Right lobe of liver (tissue), 6 donors: ENCODE data around the gene ZNF385B. TPM values are rescaled to one million over a fixed set of nuclear protein-coding genes. Genes with fewer than 3 reads are reported as not detected.

Experiments used
- ATAC-seq, 4 donors: fragments of 200-7000 bp; cut with Tn5 transposase; one replicate each; pipeline ENCODE4 v1.9.1; 2020; ENCODE audit warnings: mild to moderate bottlenecking in 4 of 4, moderate library complexity in 4 of 4
- DNase-seq, 3 donors: peaks; one replicate each; pipeline ENCODE4 v3.0.0-alpha.2; 2020
- H3K27ac ChIP-seq, 3 donors: fragments of 200-600 bp; one replicate each; pipeline ENCODE4 v1.8.0; 2022
- H3K27me3 ChIP-seq, 2 donors: fragments of 200-600 bp; one replicate each; pipeline ENCODE4 v1.8.0; 2022
- H3K36me3 ChIP-seq, 4 donors: fragments of 200-600 bp; sonication (generic) in 1 of 4; one replicate each; pipeline versions ENCODE4 v1.5.1 to v1.8.0; 2017 to 2022; ENCODE audit warnings: control low read depth in 1 of 4
- H3K4me1 ChIP-seq, 4 donors: fragments of 200-600 bp; sonication (generic) in 1 of 4; one replicate each; pipeline versions ENCODE4 v1.5.1 to v1.8.0; 2017 to 2022; ENCODE audit warnings: control low read depth in 1 of 4
- H3K4me3 ChIP-seq, 3 donors: fragments of 200-600 bp; one replicate each; pipeline ENCODE4 v1.8.0; 2022
- H3K9me3 ChIP-seq, 4 donors: fragments of 200-600 bp; sonication (generic) in 1 of 4; one replicate each; pipeline versions ENCODE4 v1.5.1 to v1.8.0; 2017 to 2022; ENCODE audit warnings: control low read depth in 1 of 4
- CTCF ChIP-seq, 4 donors: fragments of 200-600 bp in 3 of 4; fragments of 450-650 bp in 1 of 4; IDR thresholded peaks; one replicate each; pipeline versions ENCODE4 v1.5.1 to v1.8.0; 2016 to 2022; ENCODE audit warnings: antibody characterized with exemption in 4 of 4, mild to moderate bottlenecking in 2 of 4
- POLR2A ChIP-seq: fragments of 450-650 bp; IDR thresholded peaks from one replicate; pipeline ENCODE4 v1.6.1; 2017; ENCODE audit warnings: antibody characterized with exemption, mild to moderate bottlenecking
- WGBS: methylation state at CpG from one replicate; pipeline ENCODE4 v1.1.6; 2018; ENCODE audit warnings: low coverage, low lambda C conversion rate; ENCODE audit not compliant: insufficient coverage; ENCODE audit errors: missing lambda C conversion rate; 5-methylcytosine and 5-hydroxymethylcytosine counted together
- intact Hi-C, 2 donors: fragments of 100-400 bp; cut with DNase I; formaldehyde crosslinking; loops; one replicate each; pipeline versions ENCODE4 v1.11.2 to v1.14.1; 2022
- total RNA-seq, 6 experiments: library from RNA; depleted of rRNA in 2 of 6; stranded (reverse); fragments of >200 nt in 2 of 6; fragmentation: NEBNext Ultra II Directional in 3 of 6; extraction: Animal tissue kit (Norgen Biotek cat#: 25700) in 3 of 6; gene quantifications; one replicate each; pipeline versions ENCODE4 v1.1.0 to v1.2.4, GENCODE V29; 2016 to 2023
- donor health status: DM: no; HTN: yes; CAD: no.
- donor health status: DM: no; HTN: no; CAD: no.
- donor health status: DM: no; HTN: no; CAD: no.
- donor health status: DM: no; HTN: yes; CAD: no.
- donor health status: DM: no; HTN: yes; CAD: no.

The ZNF385B gene
- total RNA-seq, 6 experiments from 2014 or later, result 3.9 to 15.7 (median 5.9) TPM

GRCh38 chr2:179702912-179703311 lies 158.5 kb downstream of the ZNF385B start:
- ATAC-seq, result peak; percentile 65 to 85 (median 77)
- Histone ChIP-seq H3K9me3 (no peaks in the 10 kb centered on the region), H3K4me1 (peaks cover 0 to 7% (median 3%) of the 10 kb centered on the region in 4 donors), H3K27me3 (no peaks in the 10 kb centered on the region), H3K27ac (no peak overlapping the region), H3K4me3 (no peak overlapping the region), H3K36me3 (no peaks in the 10 kb centered on the region)
- TF ChIP-seq CTCF (IDR thresholded peaks at IDR 0.05), result no peak
- no peak for TF ChIP-seq POLR2A
- whole genome bisulfite sequencing, result 50% methylated on average over 1 of the region's 1 CpG
- no peak for DNase-seq
- intact Hi-C loops, result no loop called here

GRCh38 chr2:179701524-179702110 lies 159.8 kb downstream of the ZNF385B start:
- Histone ChIP-seq H3K27ac (no peak overlapping the region), H3K9me3 (no peaks in the 10 kb centered on the region), H3K36me3 (no peaks in the 10 kb centered on the region), H3K27me3 (no peaks in the 10 kb centered on the region), H3K4me3 (no peak overlapping the region), H3K4me1 (peaks cover 0 to 7% (median 3%) of the 10 kb centered on the region in 4 donors)
- DNase-seq (no peak), ATAC-seq (no peak)
- intact Hi-C loops, result no loop called here
- 65% methylated on average over 5 of the region's 5 CpGs for WGBS
- TF ChIP-seq POLR2A (no peak), CTCF (IDR thresholded peaks at IDR 0.05) (no peak)

GRCh38 chr2:179695486-179695885 lies 165.9 kb downstream of the ZNF385B start:
- Histone ChIP-seq H3K27ac (no peak overlapping the region), H3K4me3 (no peak overlapping the region), H3K27me3 (no peaks in the 10 kb centered on the region), H3K36me3 (no peaks in the 10 kb centered on the region), H3K9me3 (no peaks in the 10 kb centered on the region), H3K4me1 (no peaks in the 10 kb centered on the region)
- intact Hi-C loops, result no loop called here
- DNase-seq, result no peak
- no peak for ATAC-seq
- no peak for TF ChIP-seq CTCF (IDR thresholded peaks at IDR 0.05)
- no peak for TF ChIP-seq POLR2A
- WGBS, result 92% methylated on average over 1 of the region's 1 CpG

GRCh38 chr2:179694963-179695362 lies 166.4 kb downstream of the ZNF385B start:
- WGBS, result 50% methylated on average over 1 of the region's 1 CpG
- Histone ChIP-seq H3K27ac (no peak overlapping the region), H3K4me1 (no peaks in the 10 kb centered on the region), H3K36me3 (no peaks in the 10 kb centered on the region), H3K27me3 (no peaks in the 10 kb centered on the region), H3K4me3 (no peak overlapping the region), H3K9me3 (no peaks in the 10 kb centered on the region)
- ATAC-seq, result no peak
- TF ChIP-seq CTCF (IDR thresholded peaks at IDR 0.05) (no peak), POLR2A (no peak)
- no peak for DNase-seq
- intact Hi-C loops, result no loop called here

- no peaks in the 10 kb centered on the region for H3K9me3 ChIP-seq
- ATAC-seq (no peak), DNase-seq (no peak)
- H3K4me1 ChIP-seq, result no peaks in the 10 kb centered on the region
- no peak for TF ChIP-seq CTCF (IDR thresholded peaks at IDR 0.05)
- TF ChIP-seq POLR2A, result no peak
- H3K36me3 ChIP-seq, result no peaks in the 10 kb centered on the region
- no peak overlapping the region for H3K27ac ChIP-seq
- 83% methylated on average over 1 of the region's 1 CpG for WGBS
- no peaks in the 10 kb centered on the region for H3K27me3 ChIP-seq
- intact Hi-C loops, result no loop called here
- no peak overlapping the region for H3K4me3 ChIP-seq
Observed at GRCh38 chr2:179692610-179693009, 168.8 kb downstream of the ZNF385B start.
